ENCODE data around the gene TULP4. TPM values are rescaled to one million over a fixed set of nuclear protein-coding genes. Genes with fewer than 3 reads are reported as not detected.

The TULP4 gene
- total and polyA plus RNA-seq, 2 donors (not counting 1 experiment from before 2014, with no cell fraction given), result 16.8 to 88.2 TPM

DNA sequence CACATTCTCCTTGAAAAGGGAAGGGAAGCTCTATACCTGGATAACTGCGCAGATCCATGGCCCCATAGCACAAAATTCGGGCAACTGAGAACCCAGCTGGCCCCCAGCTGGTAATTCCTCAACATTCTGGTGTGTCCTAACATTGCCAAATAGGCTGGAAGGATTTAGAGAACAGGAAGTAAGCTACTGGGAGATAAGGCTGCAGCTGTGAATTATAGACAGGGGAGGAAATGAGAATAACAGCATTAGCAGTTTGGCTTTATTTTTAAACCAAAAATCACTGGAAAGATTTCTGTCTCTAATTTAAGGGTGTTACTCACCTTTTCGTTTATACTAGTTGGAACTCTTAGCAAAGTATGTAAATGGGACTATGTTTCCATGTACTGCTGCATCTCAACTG lies 97.2 kb downstream of the TULP4 start:
- Histone ChIP-seq H3K4me3 (replicated peaks in 1 of 4; ENCODE audit: control extremely low read depth in 1 of 4, insufficient read depth in 1 of 4, low read depth in 3 of 4, low read length in 4 of 4) (no peak overlapping the region), H3K27ac (ENCODE audit: insufficient read depth, low read length) (no peak overlapping the region), H3K79me2 (ENCODE audit: control insufficient read depth, insufficient read depth, low read length) (no peaks in the 10 kb centered on the region), H3K9ac (ENCODE audit: insufficient read depth, low read length) (no peak overlapping the region), H3K9me3 (ENCODE audit: control insufficient read depth, insufficient read depth, low read depth, low read length) (no peaks in the 10 kb centered on the region), H3K4me2 (ENCODE audit: extremely low read depth, insufficient read depth, low read length) (peak overlapping the region; percentile 8), H2AFZ (ENCODE audit: low read length) (no peak overlapping the region), H3K27me3 (ENCODE audit: control insufficient read depth, insufficient read depth, low read length) (no peaks in the 10 kb centered on the region), H3K4me1 (ENCODE audit: control insufficient read depth, extremely low read depth, insufficient read depth, low read length) (peaks cover 8% of the 10 kb centered on the region), H3K36me3 (ENCODE audit: control insufficient read depth, insufficient read depth, low read length) (no peaks in the 10 kb centered on the region), H4K20me1 (ENCODE audit: control insufficient read depth, extremely low read depth, insufficient read depth, low read length) (no peaks in the 10 kb centered on the region)
- DNase-seq (ENCODE audit: low read depth in 2 of 2), result peak; percentile 72 to 91
- TF ChIP-seq CTCF (conservative IDR thresholded peaks at IDR 0.05 in 1 of 2, IDR thresholded peaks at IDR 0.05 in 1 of 2; ENCODE audit: low read depth in 1 of 2, low read length in 2 of 2), result no peak
- TF ChIP-seq EZH2 (IDR thresholded peaks at IDR 0.05; ENCODE audit: low read length, missing control alignments), result no peak

GRCh38 chr6:158410784-158411183 lies 98.5 kb downstream of the TULP4 start:
- H3K9me3 ChIP-seq (ENCODE audit: control insufficient read depth, insufficient read depth, low read depth, low read length), result no peaks in the 10 kb centered on the region
- H3K4me2 ChIP-seq (ENCODE audit: extremely low read depth, insufficient read depth, low read length), result no peak overlapping the region
- H2AFZ ChIP-seq (ENCODE audit: low read length), result no peak overlapping the region
- H3K9ac ChIP-seq (ENCODE audit: insufficient read depth, low read length), result no peak overlapping the region
- DNase-seq (ENCODE audit: low read depth in 2 of 2), result no peak
- no peak overlapping the region for H3K4me3 ChIP-seq (replicated peaks in 1 of 4; ENCODE audit: control extremely low read depth in 1 of 4, insufficient read depth in 1 of 4, low read depth in 3 of 4, low read length in 4 of 4)
- H4K20me1 ChIP-seq (ENCODE audit: control insufficient read depth, extremely low read depth, insufficient read depth, low read length), result no peaks in the 10 kb centered on the region
- TF ChIP-seq EZH2 (IDR thresholded peaks at IDR 0.05; ENCODE audit: low read length, missing control alignments), result no peak
- TF ChIP-seq CTCF (conservative IDR thresholded peaks at IDR 0.05 in 1 of 2, IDR thresholded peaks at IDR 0.05 in 1 of 2; ENCODE audit: low read depth in 1 of 2, low read length in 2 of 2), result no peak
- no peaks in the 10 kb centered on the region for H3K79me2 ChIP-seq (ENCODE audit: control insufficient read depth, insufficient read depth, low read length)
- H3K27ac ChIP-seq (ENCODE audit: insufficient read depth, low read length), result no peak overlapping the region
- H3K4me1 ChIP-seq (ENCODE audit: control insufficient read depth, extremely low read depth, insufficient read depth, low read length), result peaks cover 8% of the 10 kb centered on the region
- H3K36me3 ChIP-seq (ENCODE audit: control insufficient read depth, insufficient read depth, low read length), result no peaks in the 10 kb centered on the region
- no peaks in the 10 kb centered on the region for H3K27me3 ChIP-seq (ENCODE audit: control insufficient read depth, insufficient read depth, low read length)

DNA sequence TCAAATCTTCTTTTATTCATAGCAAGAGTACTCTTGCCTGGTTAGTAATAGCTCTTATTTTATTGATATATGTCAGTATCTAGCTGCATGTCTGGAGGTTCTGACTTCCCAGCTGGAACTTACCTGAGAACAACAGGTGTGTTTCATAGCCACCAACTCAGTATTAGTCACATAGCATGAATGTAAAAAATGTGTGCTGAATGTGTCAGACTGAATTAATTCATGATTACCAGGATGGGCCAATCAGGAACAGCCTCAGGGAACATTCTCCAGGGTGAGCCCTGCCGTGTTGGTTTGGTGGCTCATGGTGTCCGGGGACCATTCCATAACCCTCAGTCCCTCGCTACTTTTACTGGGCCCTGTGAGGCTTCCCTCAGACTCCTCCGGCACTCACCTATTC lies 99.7 kb downstream of the TULP4 start:
- H3K9ac ChIP-seq (ENCODE audit: insufficient read depth, low read length), result no peak overlapping the region
- H3K27ac ChIP-seq (ENCODE audit: insufficient read depth, low read length), result no peak overlapping the region
- H3K9me3 ChIP-seq (ENCODE audit: control insufficient read depth, insufficient read depth, low read depth, low read length), result no peaks in the 10 kb centered on the region
- H2AFZ ChIP-seq (ENCODE audit: low read length), result no peak overlapping the region
- H3K36me3 ChIP-seq (ENCODE audit: control insufficient read depth, insufficient read depth, low read length), result no peaks in the 10 kb centered on the region
- TF ChIP-seq CTCF (conservative IDR thresholded peaks at IDR 0.05 in 1 of 2, IDR thresholded peaks at IDR 0.05 in 1 of 2; ENCODE audit: low read depth in 1 of 2, low read length in 2 of 2), result no peak
- TF ChIP-seq EZH2 (IDR thresholded peaks at IDR 0.05; ENCODE audit: low read length, missing control alignments), result no peak
- no peaks in the 10 kb centered on the region for H4K20me1 ChIP-seq (ENCODE audit: control insufficient read depth, extremely low read depth, insufficient read depth, low read length)
- no peak for DNase-seq (ENCODE audit: low read depth in 2 of 2)
- no peak overlapping the region for H3K4me3 ChIP-seq (replicated peaks in 1 of 4; ENCODE audit: control extremely low read depth in 1 of 4, insufficient read depth in 1 of 4, low read depth in 3 of 4, low read length in 4 of 4)
- H3K27me3 ChIP-seq (ENCODE audit: control insufficient read depth, insufficient read depth, low read length), result no peaks in the 10 kb centered on the region
- no peak overlapping the region for H3K4me2 ChIP-seq (ENCODE audit: extremely low read depth, insufficient read depth, low read length)
- H3K79me2 ChIP-seq (ENCODE audit: control insufficient read depth, insufficient read depth, low read length), result no peaks in the 10 kb centered on the region
- peaks cover 8% of the 10 kb centered on the region for H3K4me1 ChIP-seq (ENCODE audit: control insufficient read depth, extremely low read depth, insufficient read depth, low read length)

All from fibroblast of lung (primary cell).